Peyer's patch (tissue), 4 donors: ENCODE measurements around the gene AGBL3.

ENCODE experiments used
- POLR2A ChIP-seq, 2 donors: fragments of 450-650 bp; IDR thresholded peaks; one replicate each; pipeline ENCODE4 v1.5.1; 2017; ENCODE audit warnings: antibody characterized with exemption in 2 of 2, mild to moderate bottlenecking in 2 of 2, moderate library complexity in 2 of 2
- TF ChIP-seq, protein P1 (sequence below), 6 experiments: fragments of 450-650 bp in 4 of 6; fragments of 200-600 bp in 2 of 6; sonication (generic) in 1 of 6; IDR thresholded peaks; one replicate each; pipeline ENCODE4 v1.5.1; 2017 to 2019; ENCODE audit warnings: antibody characterized with exemption in 6 of 6, mild to moderate bottlenecking in 3 of 6, moderate library complexity in 1 of 6

DNA sequence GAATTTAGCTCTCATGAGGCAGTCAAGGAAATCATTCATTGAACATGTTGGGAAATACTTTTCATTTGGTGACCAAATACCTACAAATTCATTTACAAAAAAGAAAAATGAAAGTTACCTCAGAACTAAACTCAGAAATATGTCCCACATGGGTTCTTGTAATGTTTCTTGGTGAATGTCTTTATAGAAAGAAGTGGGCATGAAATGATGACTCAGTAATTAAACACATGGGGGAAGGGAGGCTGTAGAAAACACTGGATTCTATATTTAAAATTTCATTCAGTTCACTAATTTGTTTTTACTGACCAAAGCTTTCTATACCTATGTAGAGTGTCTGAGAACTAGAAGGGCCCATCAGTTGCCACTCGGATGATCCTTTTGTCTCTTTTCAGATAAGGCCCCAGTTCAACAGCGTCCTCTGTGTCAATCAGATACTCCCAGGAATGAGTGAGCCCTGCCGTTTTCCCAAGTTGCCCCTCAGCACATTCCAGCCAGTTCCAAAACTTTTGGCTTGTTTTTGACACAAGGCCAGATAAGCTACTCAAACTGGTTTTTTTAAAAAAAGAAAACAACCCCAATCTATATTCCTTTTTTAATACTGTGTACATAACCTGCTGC is 49.3 kb upstream of the AGBL3 start:
- TF ChIP-seq, protein P1, sequence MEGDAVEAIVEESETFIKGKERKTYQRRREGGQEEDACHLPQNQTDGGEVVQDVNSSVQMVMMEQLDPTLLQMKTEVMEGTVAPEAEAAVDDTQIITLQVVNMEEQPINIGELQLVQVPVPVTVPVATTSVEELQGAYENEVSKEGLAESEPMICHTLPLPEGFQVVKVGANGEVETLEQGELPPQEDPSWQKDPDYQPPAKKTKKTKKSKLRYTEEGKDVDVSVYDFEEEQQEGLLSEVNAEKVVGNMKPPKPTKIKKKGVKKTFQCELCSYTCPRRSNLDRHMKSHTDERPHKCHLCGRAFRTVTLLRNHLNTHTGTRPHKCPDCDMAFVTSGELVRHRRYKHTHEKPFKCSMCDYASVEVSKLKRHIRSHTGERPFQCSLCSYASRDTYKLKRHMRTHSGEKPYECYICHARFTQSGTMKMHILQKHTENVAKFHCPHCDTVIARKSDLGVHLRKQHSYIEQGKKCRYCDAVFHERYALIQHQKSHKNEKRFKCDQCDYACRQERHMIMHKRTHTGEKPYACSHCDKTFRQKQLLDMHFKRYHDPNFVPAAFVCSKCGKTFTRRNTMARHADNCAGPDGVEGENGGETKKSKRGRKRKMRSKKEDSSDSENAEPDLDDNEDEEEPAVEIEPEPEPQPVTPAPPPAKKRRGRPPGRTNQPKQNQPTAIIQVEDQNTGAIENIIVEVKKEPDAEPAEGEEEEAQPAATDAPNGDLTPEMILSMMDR (IDR thresholded peaks at IDR 0.05): no peak
- no peak for TF ChIP-seq POLR2A (IDR thresholded peaks at IDR 0.05)
